GM23248 (cell line): ENCODE measurements around the gene FCGR2B.

Source experiments
- EZH2 ChIP-seq: fragments of 200-600 bp; sonication (generic); IDR thresholded peaks from 2 replicates; pipeline ENCODE4 v1.6.1; 2018; ENCODE audit warnings: antibody characterized with exemption, mild to moderate bottlenecking; ENCODE audit not compliant: insufficient read depth, poor library complexity, severe bottlenecking
- EZH2phosphoT487 ChIP-seq: fragments of 200-600 bp; sonication (generic); IDR thresholded peaks from 2 replicates; pipeline ENCODE4 v1.6.1; 2018; ENCODE audit warnings: antibody characterized with exemption, moderate library complexity, mild to moderate bottlenecking, low read depth; ENCODE audit not compliant: insufficient read depth

DNA sequence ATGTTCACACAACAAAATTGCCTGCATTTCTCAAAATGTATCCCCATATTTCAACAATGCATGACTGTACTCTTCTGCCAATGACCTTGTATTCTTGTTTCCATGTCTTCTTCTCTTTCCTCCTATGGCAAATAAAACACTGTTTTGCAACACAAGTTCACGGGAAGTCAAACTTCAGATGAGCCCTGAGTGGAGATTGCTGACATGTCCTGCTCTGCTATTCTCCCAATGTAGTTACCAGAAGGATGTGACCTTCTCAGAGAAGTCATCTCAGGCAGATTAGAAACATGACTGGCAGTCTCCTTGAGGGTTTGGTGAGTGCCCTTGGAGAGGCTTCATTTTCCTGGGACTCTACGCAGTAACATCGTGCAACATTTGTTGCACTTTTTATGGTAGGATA is 15.6 kb downstream of the FCGR2B start:
- TF ChIP-seq EZH2 = no peak
- no peak for TF ChIP-seq EZH2phosphoT487
